Activated CD8-positive, alpha-beta memory T cell treated with anti-CD3 and anti-CD28 coated beads, Interleukin-2, amount 10 ng/mL, durations not matched to agents 7 days and 5 days (primary cell): ENCODE measurements around the gene WASL. TPM values are rescaled to one million over a fixed set of nuclear protein-coding genes. Genes with fewer than 3 reads are reported as not detected.
"Not testable (repeated sequence)": the region's sequence is repeated elsewhere in the genome, so short reads cannot be mapped to it uniquely, and the experiment has no call there.

Experiments
- ATAC-seq: fragments of 150-1000 bp; cut with Tn5 transposase; one replicate; pipeline ENCODE4 v1.10.0; 2021; ENCODE audit warnings: moderate library complexity
- CTCF ChIA-PET: fragments of 350-600 bp; sonication (Branson Sonifier 250); formaldehyde crosslinking; loops from one replicate; lab custom pipeline; 2021; ENCODE audit warnings: antibody characterized with exemption; lab: Charles Lee
- DNase-seq: peaks from one replicate; pipeline ENCODE4 v3.0.0-alpha.2; 2020
- H3K27ac Mint-ChIP-seq: one replicate; pipeline ENCODE4 v1.8.0; 2021; ENCODE audit warnings: mild to moderate bottlenecking, mixed read lengths
- H3K27me3 Mint-ChIP-seq: one replicate; pipeline ENCODE4 v1.8.0; 2021; ENCODE audit warnings: mixed read lengths
- H3K36me3 Mint-ChIP-seq: one replicate; pipeline ENCODE4 v1.8.0; 2021; ENCODE audit warnings: mild to moderate bottlenecking, mixed read lengths
- H3K4me1 Mint-ChIP-seq: one replicate; pipeline ENCODE4 v1.8.0; 2021; ENCODE audit warnings: mixed read lengths
- H3K4me3 Mint-ChIP-seq: one replicate; pipeline ENCODE4 v1.8.0; 2021; ENCODE audit warnings: mild to moderate bottlenecking, moderate library complexity, mixed read lengths
- H3K9me3 Mint-ChIP-seq: one replicate; pipeline ENCODE4 v1.8.0; 2022; ENCODE audit warnings: low read depth, mixed read lengths
- total RNA-seq, 2 experiments: library from RNA; stranded (reverse); gene quantifications; one replicate each; pipeline ENCODE4 v1.2.3, GENCODE V29; 2021

Gene WASL
- 1 to 10 TPM; 7.6 to 7.8 TPM for total RNA-seq

GRCh38 chr7:123748734-123749536 is at the start of gene WASL:
TSS of gene WASL (minus strand) at chr7:123749003. CDS start at chr7:123748734, 269 bp downstream.
- Mint-ChIP-seq H3K4me3 (peak within 1 kb of the TSS; percentile 96), H3K9me3 (no peaks in the 10 kb centered on the region), H3K4me1 (peaks cover 43% of the 10 kb centered on the region), H3K27ac (peak within 1 kb of the TSS; percentile 89), H3K27me3 (no peaks in the 10 kb centered on the region), H3K36me3 (peaks cover 11% of the 10 kb centered on the region)
- peak; percentile 83 for ATAC-seq
- peak; percentile 88 for DNase-seq
- CTCF ChIA-PET: interaction anchor here (0.7 to 1.6 kb wide), 13 partner anchors 9 to 116 kb away, joined by 3 to 9 read pairs (median 3); no protein-coding TSS in a partner anchor

- no peaks in the 10 kb centered on the region for H3K36me3 Mint-ChIP-seq
- CTCF ChIA-PET: interaction anchor here (0.7 to 3.9 kb wide), 9 partner anchors 14 to 161 kb away, joined by 3 to 20 read pairs (median 3); partner anchors contain the start of gene WASL
- ATAC-seq (no peak), DNase-seq (no peak)
- H3K27me3 Mint-ChIP-seq: no peaks in the 10 kb centered on the region
- no peaks in the 10 kb centered on the region for H3K9me3 Mint-ChIP-seq
- H3K27ac Mint-ChIP-seq: no peak overlapping the region
- no peaks in the 10 kb centered on the region for H3K4me1 Mint-ChIP-seq
- no peak overlapping the region for H3K4me3 Mint-ChIP-seq
These were observed 49.1 kb upstream of the WASL start for GRCh38 chr7:123797673-123798531.

GRCh38 chr7:123796568-123796967 is 47.8 kb upstream of the WASL start:
- DNase-seq: no peak
- Mint-ChIP-seq H3K27ac (no peak overlapping the region), H3K9me3 (no peaks in the 10 kb centered on the region), H3K4me3 (no peak overlapping the region), H3K36me3 (no peaks in the 10 kb centered on the region), H3K4me1 (no peaks in the 10 kb centered on the region), H3K27me3 (no peaks in the 10 kb centered on the region)
- CTCF ChIA-PET: interaction anchor here (1.0 kb wide), 1 partner anchor 72 kb away, joined by 3 read pairs; no protein-coding TSS in a partner anchor
- no peak for ATAC-seq

GRCh38 chr7:123795917-123796316 is 47.1 kb upstream of the WASL start:
- H3K4me3 Mint-ChIP-seq: no peak overlapping the region
- no peaks in the 10 kb centered on the region for H3K36me3 Mint-ChIP-seq
- no peaks in the 10 kb centered on the region for H3K9me3 Mint-ChIP-seq

GRCh38 chr7:123795116-123795515 is 46.3 kb upstream of the WASL start:
- not testable (repeated sequence) for H3K27me3 Mint-ChIP-seq, H3K4me1 Mint-ChIP-seq, ATAC-seq, DNase-seq, H3K4me3 Mint-ChIP-seq, H3K9me3 Mint-ChIP-seq, H3K27ac Mint-ChIP-seq, H3K36me3 Mint-ChIP-seq
- CTCF ChIA-PET: interaction anchor here (1.0 kb wide), 1 partner anchor 70 kb away, joined by 3 read pairs; no protein-coding TSS in a partner anchor

More at GRCh38 chr7:123795917-123796316, 47.1 kb upstream of the WASL start:
- H3K27me3 Mint-ChIP-seq: no peaks in the 10 kb centered on the region
- no peak overlapping the region for H3K27ac Mint-ChIP-seq
- H3K4me1 Mint-ChIP-seq: no peaks in the 10 kb centered on the region
- no peak for ATAC-seq
- CTCF ChIA-PET: interaction anchor here (0.8 to 1.0 kb wide), 3 partner anchors 69 to 94 kb away, joined by 3 read pairs; no protein-coding TSS in a partner anchor
- DNase-seq: no peak

GRCh38 chr7:123792547-123792946 is 43.7 kb upstream of the WASL start:
- no peak overlapping the region for H3K4me3 Mint-ChIP-seq

GRCh38 chr7:123791001-123791400 is 42.2 kb upstream of the WASL start:
- Mint-ChIP-seq H3K27me3 (no peaks in the 10 kb centered on the region), H3K4me1 (no peaks in the 10 kb centered on the region), H3K9me3 (no peaks in the 10 kb centered on the region), H3K36me3 (no peaks in the 10 kb centered on the region), H3K4me3 (no peak overlapping the region), H3K27ac (no peak overlapping the region)
- ATAC-seq (no peak), DNase-seq (no peak)
- CTCF ChIA-PET: no interaction called here

More at GRCh38 chr7:123792547-123792946, 43.7 kb upstream of the WASL start:
- Mint-ChIP-seq H3K36me3 (no peaks in the 10 kb centered on the region), H3K9me3 (no peaks in the 10 kb centered on the region), H3K27me3 (no peaks in the 10 kb centered on the region), H3K27ac (no peak overlapping the region), H3K4me1 (no peaks in the 10 kb centered on the region)
- CTCF ChIA-PET: no interaction called here
- DNase-seq (no peak), ATAC-seq (no peak)

GRCh38 chr7:123789817-123790216 is 41.0 kb upstream of the WASL start:
- H3K4me3 Mint-ChIP-seq: no peak overlapping the region
- no peaks in the 10 kb centered on the region for H3K36me3 Mint-ChIP-seq
- H3K27me3 Mint-ChIP-seq: no peaks in the 10 kb centered on the region
- no peaks in the 10 kb centered on the region for H3K9me3 Mint-ChIP-seq
- DNase-seq (no peak), ATAC-seq (no peak)
- H3K4me1 Mint-ChIP-seq: no peaks in the 10 kb centered on the region
- H3K27ac Mint-ChIP-seq: no peak overlapping the region
- CTCF ChIA-PET: interaction anchor here (0.9 kb wide), 1 partner anchor 18 kb away, joined by 3 read pairs; no protein-coding TSS in a partner anchor

- Mint-ChIP-seq H3K4me3 (no peak overlapping the region), H3K27ac (no peak overlapping the region), H3K27me3 (no peaks in the 10 kb centered on the region), H3K4me1 (no peaks in the 10 kb centered on the region), H3K9me3 (no peaks in the 10 kb centered on the region), H3K36me3 (no peaks in the 10 kb centered on the region)
- no peak for ATAC-seq
- no peak for DNase-seq
- CTCF ChIA-PET: interaction anchor here (0.9 kb wide), 1 partner anchor 18 kb away, joined by 3 read pairs; no protein-coding TSS in a partner anchor
These were observed 40.5 kb upstream of the WASL start for GRCh38 chr7:123789206-123789784.

GRCh38 chr7:123788584-123788983 is 39.8 kb upstream of the WASL start:
- Mint-ChIP-seq H3K4me1 (no peaks in the 10 kb centered on the region), H3K36me3 (no peaks in the 10 kb centered on the region), H3K27ac (no peak overlapping the region), H3K9me3 (no peaks in the 10 kb centered on the region), H3K4me3 (no peak overlapping the region), H3K27me3 (no peaks in the 10 kb centered on the region)
- no peak for DNase-seq
- no peak for ATAC-seq
- CTCF ChIA-PET: no interaction called here

- CTCF ChIA-PET: no interaction called here
- ATAC-seq: no peak
- H3K27me3 Mint-ChIP-seq: peaks cover 3% of the 10 kb centered on the region
These were observed 38.6 kb upstream of the WASL start for GRCh38 chr7:123787220-123788007.

GRCh38 chr7:123784263-123784662 is 35.5 kb upstream of the WASL start:
- CTCF ChIA-PET: interaction anchor here (1.1 to 1.4 kb wide), 2 partner anchors 13 to 102 kb away, joined by 3 read pairs; no protein-coding TSS in a partner anchor
- DNase-seq (no peak), ATAC-seq (no peak)
- no peak overlapping the region for H3K4me3 Mint-ChIP-seq
- H3K36me3 Mint-ChIP-seq: no peaks in the 10 kb centered on the region
- H3K27ac Mint-ChIP-seq: no peak overlapping the region
- H3K9me3 Mint-ChIP-seq: no peaks in the 10 kb centered on the region
- H3K4me1 Mint-ChIP-seq: no peaks in the 10 kb centered on the region
- peaks cover 3% of the 10 kb centered on the region for H3K27me3 Mint-ChIP-seq

More at GRCh38 chr7:123787220-123788007, 38.6 kb upstream of the WASL start:
- H3K4me1 Mint-ChIP-seq: no peaks in the 10 kb centered on the region
- no peak for DNase-seq
- no peak overlapping the region for H3K4me3 Mint-ChIP-seq
- H3K36me3 Mint-ChIP-seq: no peaks in the 10 kb centered on the region
- no peaks in the 10 kb centered on the region for H3K9me3 Mint-ChIP-seq
- no peak overlapping the region for H3K27ac Mint-ChIP-seq
